Hematopoietic multipotent progenitor cell treated with erythropoietin and hydrocortisone succinate and interleukin-3 and kit ligand, for 8 days (in vitro differentiated cells): Measurements from ENCODE around the gene TSSC4.

Experiments used
- DNase-seq: peaks from one replicate; pipeline ENCODE4 v3.0.0-alpha.2; 2015

TSSC4 gene

GRCh38 chr11:2369896-2370295 lies 30.7 kb upstream of the TSSC4 start:
- no peak for DNase-seq

GRCh38 chr11:2374456-2375201 lies 25.9 kb upstream of the TSSC4 start:
- no peak for DNase-seq

GRCh38 chr11:2375341-2375853 lies 25.2 kb upstream of the TSSC4 start:
- no peak for DNase-seq

- no peak for DNase-seq
Measured at GRCh38 chr11:2375964-2376551, 24.5 kb upstream of the TSSC4 start.

GRCh38 chr11:2376751-2377451 lies 23.6 kb upstream of the TSSC4 start, which contains the start of gene CD81:
CD81 (plus strand) TSS chr11:2377310; CDS start chr11:2377550, 240 bp downstream.
- no peak for DNase-seq

- DNase-seq, result no peak
Measured at GRCh38 chr11:2377511-2378443, 22.8 kb upstream of the TSSC4 start.

- no peak for DNase-seq
Measured at GRCh38 chr11:2378527-2379210, 21.9 kb upstream of the TSSC4 start.

GRCh38 chr11:2379466-2380174 lies 20.9 kb upstream of the TSSC4 start:
- DNase-seq, result no peak

GRCh38 chr11:2380396-2380795 lies 20.2 kb upstream of the TSSC4 start:
- DNase-seq, result no peak

- DNase-seq, result no peak
Measured at GRCh38 chr11:2380807-2381350, 19.7 kb upstream of the TSSC4 start.

GRCh38 chr11:2381494-2382128 lies 18.9 kb upstream of the TSSC4 start:
- DNase-seq, result no peak

GRCh38 chr11:2382129-2382517 lies 18.4 kb upstream of the TSSC4 start:
- DNase-seq, result no peak

GRCh38 chr11:2382936-2383851 lies 17.4 kb upstream of the TSSC4 start:
- DNase-seq, result no peak

GRCh38 chr11:2383852-2384804 lies 16.4 kb upstream of the TSSC4 start:
- DNase-seq, result no peak

- DNase-seq, result no peak
Measured at GRCh38 chr11:2385156-2386151, 15.1 kb upstream of the TSSC4 start.

- no peak for DNase-seq
Measured at GRCh38 chr11:2386591-2386990, 14.0 kb upstream of the TSSC4 start.
